Amygdala (tissue), 56 donors: ENCODE data around the gene HS3ST5.
A peak's percentile ranks its signal among the peaks of the same experiment; 100 is the strongest.
"Not testable (repeated sequence)": the region's sequence is repeated elsewhere in the genome, so short reads cannot be mapped to it uniquely, and the experiment has no call there.

ENCODE experiments used
- DNase-seq, 56 donors: peaks; one replicate each; lab custom pipeline; 2025; lab: John Stamatoyannopoulos, UW

HS3ST5 gene

GRCh38 chr6:114158838-114159694 lies 183.8 kb downstream of the HS3ST5 start:
- DNase-seq: no peak

GRCh38 chr6:114158411-114158810 lies 184.4 kb downstream of the HS3ST5 start:
- DNase-seq: no peak

GRCh38 chr6:114157848-114158247 lies 185.0 kb downstream of the HS3ST5 start:
- no peak for DNase-seq

GRCh38 chr6:114155763-114156162 lies 187.1 kb downstream of the HS3ST5 start:
- DNase-seq: no peak

- no peak for DNase-seq
These were observed 188.0 kb downstream of the HS3ST5 start for GRCh38 chr6:114154812-114155211.

- DNase-seq: no peak
These were observed 189.4 kb downstream of the HS3ST5 start for GRCh38 chr6:114153448-114153847.

- DNase-seq: no peak
These were observed 191.6 kb downstream of the HS3ST5 start for GRCh38 chr6:114151064-114151690.

- DNase-seq: not testable (repeated sequence)
These were observed 193.6 kb downstream of the HS3ST5 start for GRCh38 chr6:114149182-114149581.

- DNase-seq: no peak
These were observed 197.7 kb downstream of the HS3ST5 start for GRCh38 chr6:114144887-114145851.

GRCh38 chr6:114142258-114142657 lies 200.6 kb downstream of the HS3ST5 start:
- DNase-seq: peak in 6 of 56 donors; percentile 1 to 10 (median 3)

- DNase-seq: no peak
These were observed 202.4 kb downstream of the HS3ST5 start for GRCh38 chr6:114140416-114140815.

GRCh38 chr6:114138577-114139248 lies 204.1 kb downstream of the HS3ST5 start:
- no peak for DNase-seq

GRCh38 chr6:114135363-114135971 lies 207.4 kb downstream of the HS3ST5 start:
- DNase-seq: no peak

GRCh38 chr6:114133816-114134215 lies 209.0 kb downstream of the HS3ST5 start:
- DNase-seq: no peak

GRCh38 chr6:114131945-114132344 lies 210.9 kb downstream of the HS3ST5 start:
- no peak for DNase-seq

- DNase-seq: no peak
These were observed 217.2 kb downstream of the HS3ST5 start for GRCh38 chr6:114125576-114125975.

GRCh38 chr6:114121913-114122662 lies 220.7 kb downstream of the HS3ST5 start:
- no peak for DNase-seq

GRCh38 chr6:114119056-114119455 lies 223.8 kb downstream of the HS3ST5 start:
- DNase-seq: no peak

GRCh38 chr6:114115652-114116051 lies 227.2 kb downstream of the HS3ST5 start:
- no peak for DNase-seq
